ENCODE data around the gene SSX2IP.

Gene SSX2IP

DNA sequence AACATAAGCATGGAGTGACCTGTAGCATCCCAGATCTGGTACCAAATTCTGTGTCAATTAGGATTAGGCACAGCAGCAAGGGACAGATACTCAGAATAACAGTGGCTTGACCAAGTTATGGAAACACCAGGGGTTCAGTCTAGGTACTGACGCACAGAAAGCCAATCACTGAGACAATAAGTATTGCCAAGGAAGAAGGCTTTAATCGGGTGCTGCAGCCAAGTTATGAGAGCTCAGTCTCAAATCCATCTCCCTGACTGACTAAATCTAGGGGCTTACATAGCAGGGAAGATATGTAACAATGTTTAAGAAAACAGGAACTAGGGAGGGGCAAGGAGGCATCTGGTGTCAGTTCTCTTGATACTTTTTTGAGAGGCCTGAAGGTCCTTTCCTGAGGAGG, 76.4 kb downstream of the SSX2IP start:
- TF ChIP-seq, protein P1, sequence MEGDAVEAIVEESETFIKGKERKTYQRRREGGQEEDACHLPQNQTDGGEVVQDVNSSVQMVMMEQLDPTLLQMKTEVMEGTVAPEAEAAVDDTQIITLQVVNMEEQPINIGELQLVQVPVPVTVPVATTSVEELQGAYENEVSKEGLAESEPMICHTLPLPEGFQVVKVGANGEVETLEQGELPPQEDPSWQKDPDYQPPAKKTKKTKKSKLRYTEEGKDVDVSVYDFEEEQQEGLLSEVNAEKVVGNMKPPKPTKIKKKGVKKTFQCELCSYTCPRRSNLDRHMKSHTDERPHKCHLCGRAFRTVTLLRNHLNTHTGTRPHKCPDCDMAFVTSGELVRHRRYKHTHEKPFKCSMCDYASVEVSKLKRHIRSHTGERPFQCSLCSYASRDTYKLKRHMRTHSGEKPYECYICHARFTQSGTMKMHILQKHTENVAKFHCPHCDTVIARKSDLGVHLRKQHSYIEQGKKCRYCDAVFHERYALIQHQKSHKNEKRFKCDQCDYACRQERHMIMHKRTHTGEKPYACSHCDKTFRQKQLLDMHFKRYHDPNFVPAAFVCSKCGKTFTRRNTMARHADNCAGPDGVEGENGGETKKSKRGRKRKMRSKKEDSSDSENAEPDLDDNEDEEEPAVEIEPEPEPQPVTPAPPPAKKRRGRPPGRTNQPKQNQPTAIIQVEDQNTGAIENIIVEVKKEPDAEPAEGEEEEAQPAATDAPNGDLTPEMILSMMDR (conservative IDR thresholded peaks at IDR 0.05; ENCODE audit: control insufficient read depth, insufficient read depth, low read depth, low read length) = no peak
- no peak overlapping the region for H3K4me3 ChIP-seq (ENCODE audit: control insufficient read depth, low read depth, low read length)
- no peak for DNase-seq (ENCODE audit: low read depth)

DNA sequence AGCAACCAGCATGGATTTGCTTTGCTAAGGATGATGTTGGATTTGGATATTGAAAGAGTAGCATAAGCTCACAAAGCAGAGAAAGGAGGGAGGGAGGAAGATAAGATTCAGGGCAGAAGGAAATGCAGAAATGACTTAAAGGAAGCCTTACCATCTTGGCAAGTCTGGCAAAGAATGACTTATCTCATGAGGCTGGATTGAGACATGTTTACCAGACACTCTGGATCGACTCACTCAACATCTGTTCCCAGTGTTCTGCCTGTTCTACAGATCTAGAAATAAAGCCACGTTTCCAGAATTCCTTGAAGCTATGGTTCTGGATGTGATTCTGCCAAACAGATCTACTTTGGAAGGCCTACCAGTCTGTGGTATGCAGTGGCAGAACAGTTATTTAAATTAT, 77.2 kb downstream of the SSX2IP start:
- H3K4me3 ChIP-seq (ENCODE audit: control insufficient read depth, low read depth, low read length) = no peak overlapping the region
- DNase-seq (ENCODE audit: low read depth) = peak; percentile 69
- TF ChIP-seq, protein P1 (conservative IDR thresholded peaks at IDR 0.05; ENCODE audit: control insufficient read depth, insufficient read depth, low read depth, low read length) = no peak

DNA sequence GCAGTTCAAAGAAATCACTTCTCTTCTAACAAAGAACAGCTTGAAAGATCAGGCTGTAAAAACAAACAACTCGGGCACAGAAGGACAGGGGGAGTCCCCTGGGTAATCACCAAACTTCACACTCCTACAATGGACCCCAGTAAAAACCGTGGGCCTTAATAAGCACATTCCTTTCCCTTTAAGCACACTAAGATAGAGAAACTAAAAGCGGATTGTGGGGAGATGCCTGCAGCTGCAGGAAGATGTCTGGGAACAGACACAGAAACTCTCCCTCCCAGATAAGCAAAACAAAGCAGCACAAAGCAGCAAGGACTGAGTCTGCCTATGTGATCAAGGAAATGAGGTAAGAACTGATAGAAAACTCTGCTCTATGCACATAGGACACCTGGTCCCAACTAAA, 78.5 kb downstream of the SSX2IP start:
- no peak overlapping the region for H3K4me3 ChIP-seq (ENCODE audit: control insufficient read depth, low read depth, low read length)
- TF ChIP-seq, protein P1 (conservative IDR thresholded peaks at IDR 0.05; ENCODE audit: control insufficient read depth, insufficient read depth, low read depth, low read length) = no peak
- DNase-seq (ENCODE audit: low read depth) = peak; percentile 30

DNA sequence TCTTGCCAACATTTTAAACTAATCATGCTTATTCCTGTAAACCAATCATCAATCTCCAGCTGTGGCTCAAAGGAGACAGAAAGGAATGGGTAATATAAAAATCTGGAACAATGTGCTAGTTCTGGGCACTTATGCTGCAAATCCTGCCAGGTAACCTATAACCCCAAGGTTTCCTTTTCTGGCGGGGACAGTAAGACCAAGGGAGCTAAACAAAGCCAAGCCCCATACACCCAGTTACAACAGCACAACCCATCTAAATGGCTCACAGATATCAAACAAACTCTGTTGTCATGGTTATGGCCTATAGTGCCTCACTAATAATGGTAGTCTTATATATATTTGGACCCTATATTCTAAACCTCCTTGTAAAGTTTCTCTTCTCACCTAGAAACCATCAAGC, 79.2 kb downstream of the SSX2IP start:
- H3K4me3 ChIP-seq (ENCODE audit: control insufficient read depth, low read depth, low read length) = no peak overlapping the region
- DNase-seq (ENCODE audit: low read depth) = no peak
- TF ChIP-seq, protein P1 (conservative IDR thresholded peaks at IDR 0.05; ENCODE audit: control insufficient read depth, insufficient read depth, low read depth, low read length) = no peak

DNA sequence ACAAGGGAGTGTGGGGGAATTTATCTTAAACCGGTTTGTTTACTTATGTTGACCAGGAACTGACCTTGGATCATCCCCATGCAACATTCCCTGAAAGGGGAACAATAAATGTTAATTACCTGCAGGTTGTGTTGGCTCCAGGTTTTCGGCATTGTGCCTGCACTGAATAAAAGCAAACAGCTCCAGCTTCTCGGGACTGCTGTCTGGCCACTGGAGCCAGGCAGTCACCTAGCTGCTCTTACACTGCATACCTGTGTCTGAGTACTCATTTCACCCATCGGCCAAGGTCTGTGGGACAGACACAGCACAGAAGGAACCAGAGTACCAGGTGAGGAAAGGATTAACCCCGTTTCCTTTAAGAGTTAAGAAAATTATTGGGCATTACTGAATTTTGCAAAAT, 83.3 kb downstream of the SSX2IP start:
- no peak for DNase-seq (ENCODE audit: low read depth)
- TF ChIP-seq, protein P1 (conservative IDR thresholded peaks at IDR 0.05; ENCODE audit: control insufficient read depth, insufficient read depth, low read depth, low read length) = no peak
- no peak overlapping the region for H3K4me3 ChIP-seq (ENCODE audit: control insufficient read depth, low read depth, low read length)

DNA sequence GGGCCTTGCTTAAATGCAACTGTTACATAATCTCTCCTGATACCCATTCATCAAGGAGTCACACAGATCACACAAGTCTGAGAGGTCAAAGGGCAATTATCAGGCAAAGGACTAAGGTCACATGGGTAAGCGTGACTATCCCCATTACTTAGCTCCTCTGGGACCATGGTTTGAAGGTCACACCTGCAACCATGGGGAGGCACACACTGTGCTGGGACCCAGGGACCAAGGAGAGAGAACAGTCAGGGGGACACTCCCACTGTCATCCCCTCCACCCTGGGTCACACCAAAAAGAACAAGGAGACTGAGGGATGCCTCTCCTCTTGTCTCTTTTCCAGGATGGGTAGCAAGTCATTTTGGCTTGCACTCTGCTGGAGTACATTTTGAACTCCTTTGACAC, 85.1 kb downstream of the SSX2IP start:
- TF ChIP-seq, protein P1 (conservative IDR thresholded peaks at IDR 0.05; ENCODE audit: control insufficient read depth, insufficient read depth, low read depth, low read length) = no peak
- no peak for DNase-seq (ENCODE audit: low read depth)
- H3K4me3 ChIP-seq (ENCODE audit: control insufficient read depth, low read depth, low read length) = no peak overlapping the region

Data from fibroblast of mammary gland (primary cell).